Left lung (tissue), 10 donors: ENCODE data around the gene DYNC1LI2. TPM values are rescaled to one million over a fixed set of nuclear protein-coding genes. Genes with fewer than 3 reads are reported as not detected.

Experiments
- ATAC-seq: fragments of 200-7000 bp; cut with Tn5 transposase; one replicate; pipeline ENCODE4 v1.9.1; 2020; ENCODE audit warnings: moderate library complexity
- DNase-seq, 4 donors: peaks; one replicate each; pipeline ENCODE4 v3.0.0-alpha.2; 2013 to 2020
- H3K27ac ChIP-seq, 2 donors: fragments of 200-600 bp; sonication (generic) in 1 of 2; one replicate each; pipeline versions ENCODE4 v1.5.0 to v1.8.0; 2020 to 2021
- H3K27me3 ChIP-seq, 2 donors: fragments of 200-600 bp; sonication (generic) in 1 of 2; one replicate each; pipeline versions ENCODE4 v1.5.0 to v1.8.0; 2020 to 2021
- H3K36me3 ChIP-seq, 2 donors: fragments of 200-600 bp; sonication (generic) in 1 of 2; one replicate each; pipeline versions ENCODE4 v1.5.0 to v1.8.0; 2020 to 2021
- H3K4me1 ChIP-seq, 2 donors: fragments of 200-600 bp; one replicate each; pipeline ENCODE4 v1.8.0; 2021
- H3K4me3 ChIP-seq, 2 donors: fragments of 200-600 bp; sonication (generic) in 1 of 2; one replicate each; pipeline versions ENCODE4 v1.5.0 to v1.8.0; 2020 to 2021; ENCODE audit warnings: mild to moderate bottlenecking in 1 of 2
- H3K9me3 ChIP-seq, 2 donors: fragments of 200-600 bp; sonication (generic) in 1 of 2; one replicate each; pipeline versions ENCODE4 v1.5.0 to v1.8.0; 2020 to 2021
- intact Hi-C, 2 donors: fragments of 100-400 bp; cut with DNase I; formaldehyde crosslinking; loops; one replicate each; pipeline versions ENCODE4 v1.11.2 to v1.14.2; 2022
- polyA plus RNA-seq, 6 donors: library from polyadenylated mRNA; unstranded; fragments of 120-200 nt; gene quantifications; one replicate each; pipeline ENCODE4 v1.2.1, GENCODE V29; 2013; ENCODE audit not compliant: insufficient read length in 6 of 6
- total RNA-seq, 2 donors: library from RNA; stranded (reverse); fragmentation: NEBNext Ultra II Directional; extraction: Animal tissue kit (Norgen Biotek cat#: 25700); gene quantifications; one replicate each; pipeline ENCODE4 v1.2.1, GENCODE V29; 2021
- TF ChIP-seq, protein P1 (sequence below), 2 donors: fragments of 200-600 bp; sonication (generic) in 1 of 2; IDR thresholded peaks; one replicate each; pipeline versions ENCODE4 v1.5.0 to v1.8.0; 2021; ENCODE audit warnings: antibody characterized with exemption in 2 of 2
- donor health status: DM: no; HTN: yes; CAD: no.
- donor health status: DM: no; HTN: no; CAD: no.

Gene DYNC1LI2
- total and polyA plus RNA-seq, 8 donors: 118 to 162 (median 145) TPM

GRCh38 chr16:66731101-66731500 lies 20.3 kb downstream of the DYNC1LI2 start:
- Histone ChIP-seq H3K27me3 (no peaks in the 10 kb centered on the region), H3K9me3 (no peaks in the 10 kb centered on the region), H3K36me3 (peaks cover 3 to 94% of the 10 kb centered on the region in 2 donors), H3K4me1 (peaks cover 0 to 16% of the 10 kb centered on the region in 2 donors), H3K4me3 (no peak overlapping the region), H3K27ac (no peak overlapping the region)
- no peak for DNase-seq
- TF ChIP-seq, protein P1, sequence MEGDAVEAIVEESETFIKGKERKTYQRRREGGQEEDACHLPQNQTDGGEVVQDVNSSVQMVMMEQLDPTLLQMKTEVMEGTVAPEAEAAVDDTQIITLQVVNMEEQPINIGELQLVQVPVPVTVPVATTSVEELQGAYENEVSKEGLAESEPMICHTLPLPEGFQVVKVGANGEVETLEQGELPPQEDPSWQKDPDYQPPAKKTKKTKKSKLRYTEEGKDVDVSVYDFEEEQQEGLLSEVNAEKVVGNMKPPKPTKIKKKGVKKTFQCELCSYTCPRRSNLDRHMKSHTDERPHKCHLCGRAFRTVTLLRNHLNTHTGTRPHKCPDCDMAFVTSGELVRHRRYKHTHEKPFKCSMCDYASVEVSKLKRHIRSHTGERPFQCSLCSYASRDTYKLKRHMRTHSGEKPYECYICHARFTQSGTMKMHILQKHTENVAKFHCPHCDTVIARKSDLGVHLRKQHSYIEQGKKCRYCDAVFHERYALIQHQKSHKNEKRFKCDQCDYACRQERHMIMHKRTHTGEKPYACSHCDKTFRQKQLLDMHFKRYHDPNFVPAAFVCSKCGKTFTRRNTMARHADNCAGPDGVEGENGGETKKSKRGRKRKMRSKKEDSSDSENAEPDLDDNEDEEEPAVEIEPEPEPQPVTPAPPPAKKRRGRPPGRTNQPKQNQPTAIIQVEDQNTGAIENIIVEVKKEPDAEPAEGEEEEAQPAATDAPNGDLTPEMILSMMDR (IDR thresholded peaks at IDR 0.05): no peak
- intact Hi-C loops: no loop called here
- ATAC-seq: no peak

GRCh38 chr16:66728804-66729203 lies 22.6 kb downstream of the DYNC1LI2 start:
- H3K27me3 ChIP-seq: no peaks in the 10 kb centered on the region
- peaks cover 3 to 94% of the 10 kb centered on the region in 2 donors for H3K36me3 ChIP-seq
- ATAC-seq: no peak

DNA sequence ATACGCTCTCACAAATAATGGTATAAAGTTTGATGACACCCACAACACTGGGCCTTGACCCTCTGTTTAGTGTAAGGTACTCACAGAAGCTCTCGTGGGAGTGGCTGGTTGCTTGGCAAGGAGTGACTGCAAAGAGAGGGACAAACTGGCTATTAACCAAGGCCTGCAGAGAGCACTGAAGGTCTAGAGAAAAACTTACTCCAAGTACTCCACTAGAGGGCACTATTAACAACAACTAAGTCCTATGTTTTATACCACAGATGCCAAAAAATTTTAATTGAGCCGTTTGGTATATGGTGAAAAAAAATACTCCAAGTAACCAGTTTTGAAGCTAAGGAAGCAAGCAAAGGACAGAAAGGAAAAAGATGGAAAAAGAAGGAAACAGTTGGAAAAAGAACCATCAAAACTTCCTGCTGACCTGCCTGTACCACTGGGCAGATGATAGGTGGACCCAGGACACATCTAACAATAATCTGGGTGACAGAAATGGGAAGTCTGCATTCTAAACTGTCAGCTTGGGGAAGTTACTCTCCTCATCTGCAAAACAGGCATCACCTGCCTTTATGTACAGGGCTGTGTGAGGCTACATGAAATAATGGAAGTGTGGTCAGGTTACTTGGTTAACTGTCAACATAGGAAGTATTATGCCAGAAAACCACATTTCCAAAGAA lies 23.2 kb downstream of the DYNC1LI2 start:
- intact Hi-C loops: no loop called here
- TF ChIP-seq, protein P1 (IDR thresholded peaks at IDR 0.05): peak; percentile 66 to 73
- DNase-seq: peak in 1 of 4 donors; percentile 58
- peaks cover 0 to 16% of the 10 kb centered on the region in 2 donors for H3K4me1 ChIP-seq
- no peak overlapping the region for H3K4me3 ChIP-seq
- H3K9me3 ChIP-seq: no peaks in the 10 kb centered on the region
- H3K36me3 ChIP-seq: peaks cover 3 to 94% of the 10 kb centered on the region in 2 donors
- H3K27me3 ChIP-seq: no peaks in the 10 kb centered on the region
- peak; percentile 92 for ATAC-seq
- peak overlapping the region in 1 of 2 donors; percentile 45 for H3K27ac ChIP-seq

More at GRCh38 chr16:66728804-66729203, 22.6 kb downstream of the DYNC1LI2 start:
- TF ChIP-seq, protein P1 (IDR thresholded peaks at IDR 0.05): no peak
- Histone ChIP-seq H3K4me3 (no peak overlapping the region), H3K9me3 (no peaks in the 10 kb centered on the region), H3K27ac (peak overlapping the region in 1 of 2 donors; percentile 45), H3K4me1 (peaks cover 0 to 16% of the 10 kb centered on the region in 2 donors)
- intact Hi-C loops: no loop called here
- no peak for DNase-seq

DNA sequence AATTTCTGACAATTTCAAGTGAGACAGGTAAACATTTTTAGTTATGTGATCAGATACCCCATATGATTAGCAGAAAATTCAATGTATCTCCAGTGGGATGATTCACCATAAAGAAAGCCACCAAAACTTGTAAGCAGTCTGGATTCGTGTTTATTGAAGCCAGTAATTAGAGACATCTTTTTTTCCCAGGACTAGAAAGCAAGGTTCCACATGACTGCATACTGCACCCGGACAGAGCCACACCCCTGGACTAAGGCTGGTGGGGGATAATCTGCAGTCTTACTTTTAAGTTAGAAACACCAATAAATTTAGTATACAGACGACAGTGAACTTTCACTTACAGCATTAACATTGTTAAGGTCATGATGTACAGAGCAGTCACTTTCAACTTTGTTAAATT lies 30.6 kb downstream of the DYNC1LI2 start:
- ATAC-seq (no peak), DNase-seq (no peak)
- no peaks in the 10 kb centered on the region for H3K4me1 ChIP-seq
- H3K27me3 ChIP-seq: no peaks in the 10 kb centered on the region
- H3K9me3 ChIP-seq: no peaks in the 10 kb centered on the region
- H3K27ac ChIP-seq: no peak overlapping the region
- no peak overlapping the region for H3K4me3 ChIP-seq
- peaks cover 0 to 71% of the 10 kb centered on the region in 2 donors for H3K36me3 ChIP-seq
- intact Hi-C loops: no loop called here
- TF ChIP-seq, protein P1 (IDR thresholded peaks at IDR 0.05): no peak

- intact Hi-C loops: no loop called here
- H3K4me3 ChIP-seq: no peak overlapping the region
- H3K4me1 ChIP-seq: no peaks in the 10 kb centered on the region
- TF ChIP-seq, protein P1 (IDR thresholded peaks at IDR 0.05): no peak
- no peaks in the 10 kb centered on the region for H3K9me3 ChIP-seq
- H3K27me3 ChIP-seq: no peaks in the 10 kb centered on the region
- DNase-seq (no peak), ATAC-seq (no peak)
- peaks cover 0 to 56% of the 10 kb centered on the region in 2 donors for H3K36me3 ChIP-seq
- no peak overlapping the region for H3K27ac ChIP-seq
Measured at GRCh38 chr16:66719246-66719645, 32.2 kb downstream of the DYNC1LI2 start.
